A549 (cell line): ENCODE data around the gene ZBTB45. TPM values are rescaled to one million over a fixed set of nuclear protein-coding genes. Genes with fewer than 3 reads are reported as not detected.
A peak's percentile ranks its signal among the peaks of the same experiment; 100 is the strongest.

ENCODE experiments used
- ATOH8 ChIP-seq: fragments of 250-450 bp; sonication (Bioruptor Pico); IDR thresholded peaks from 2 replicates; pipeline ENCODE4 v1.5.0; 2020; ENCODE audit warnings: low read depth, mild to moderate bottlenecking, moderate library complexity
- BCL3 ChIP-seq: fragments of >200 bp; sonication (Bioruptor Twin); formaldehyde crosslinking; IDR thresholded peaks from 3 replicates; pipeline ENCODE4 v1.6.1; 2016
- BHLHE40 ChIP-seq: IDR thresholded peaks from 2 replicates; pipeline ENCODE4 v1.6.1; 2012; ENCODE audit warnings: low read depth, low read length, inconsistent platforms
- CBX8 ChIP-seq: fragments of 200-600 bp; sonication (generic); IDR thresholded peaks from 2 replicates; pipeline ENCODE4 v1.6.1; 2016
- CEBPB ChIP-seq, 2 experiments: fragments of >200 bp in 1 of 2; sonication (Bioruptor Twin) in 1 of 2; formaldehyde crosslinking in 1 of 2; IDR thresholded peaks; 2 replicates each; pipeline ENCODE4 v1.6.1; 2012 to 2016
- CHD4 ChIP-seq: fragments of 200-600 bp; sonication (generic); IDR thresholded peaks from 2 replicates; pipeline ENCODE4 v1.6.1; 2016; ENCODE audit warnings: antibody characterized with exemption, mild to moderate bottlenecking, borderline replicate concordance
- CTCF ChIP-seq: fragments of >200 bp; sonication (Bioruptor Twin); formaldehyde crosslinking; IDR thresholded peaks from 3 replicates; pipeline ENCODE4 v1.5.1; 2016
- E2F6 ChIP-seq: IDR thresholded peaks from 2 replicates; pipeline ENCODE4 v1.6.1; 2012; ENCODE audit warnings: low read depth, borderline replicate concordance
- EHF ChIP-seq: fragments of 250-450 bp; sonication (Bioruptor Pico); IDR thresholded peaks from 2 replicates; pipeline ENCODE4 v1.5.0; 2020; ENCODE audit warnings: mild to moderate bottlenecking
- EHMT2 ChIP-seq: fragments of 200-600 bp; sonication (generic); IDR thresholded peaks from 2 replicates; pipeline ENCODE4 v1.6.1; 2016; ENCODE audit warnings: antibody characterized with exemption, low read depth, mild to moderate bottlenecking, moderate library complexity
- ELK1 ChIP-seq: fragments of 150-350 bp; IDR thresholded peaks from 2 replicates; pipeline ENCODE4 v1.6.1; 2014; ENCODE audit warnings: low read depth, mild to moderate bottlenecking, low read length
- ESRRA ChIP-seq: fragments of 150-350 bp; IDR thresholded peaks from 2 replicates; pipeline ENCODE4 v1.6.1; 2014; ENCODE audit warnings: mild to moderate bottlenecking, low read length, borderline replicate concordance
- FOSL2 ChIP-seq, 2 experiments: fragments of 450-650 bp in 1 of 2; fragments of >200 bp in 1 of 2; sonication (Bioruptor Twin) in 1 of 2; formaldehyde crosslinking; IDR thresholded peaks; 2 replicates each; pipeline versions ENCODE4 v1.5.0 to v1.6.1; 2016 to 2020; ENCODE audit warnings: mild to moderate bottlenecking in 1 of 2, moderate library complexity in 1 of 2
- HDAC2 ChIP-seq: fragments of 200-600 bp; sonication (generic); IDR thresholded peaks from 2 replicates; pipeline ENCODE4 v1.6.1; 2016
- HES2 ChIP-seq: fragments of >200 bp; sonication (Bioruptor Twin); formaldehyde crosslinking; IDR thresholded peaks from 2 replicates; pipeline ENCODE4 v1.6.1; 2016
- HEYL ChIP-seq: fragments of 250-450 bp; sonication (Bioruptor Pico); IDR thresholded peaks from 2 replicates; pipeline ENCODE4 v1.8.0; 2021; ENCODE audit warnings: mild to moderate bottlenecking, moderate library complexity
- HMGXB4 ChIP-seq: fragments of 250-450 bp; sonication (Bioruptor Pico); IDR thresholded peaks from 2 replicates; pipeline ENCODE4 v1.5.0; 2021; ENCODE audit warnings: mild to moderate bottlenecking, moderate library complexity, borderline replicate concordance
- HOXA7 ChIP-seq: fragments of 250-450 bp; sonication (Bioruptor Pico); IDR thresholded peaks from 2 replicates; pipeline ENCODE4 v1.5.0; 2020; ENCODE audit warnings: mild to moderate bottlenecking, moderate library complexity
- HOXB13 ChIP-seq: fragments of 250-450 bp; sonication (Bioruptor Pico); IDR thresholded peaks from 2 replicates; pipeline ENCODE4 v1.5.0; 2020; ENCODE audit warnings: low read depth, mild to moderate bottlenecking, moderate library complexity
- HOXB5 ChIP-seq: fragments of 250-450 bp; sonication (Bioruptor Pico); IDR thresholded peaks from 2 replicates; pipeline ENCODE4 v1.5.0; 2020; ENCODE audit warnings: mild to moderate bottlenecking, moderate library complexity
- MAZ ChIP-seq: fragments of 150-350 bp; IDR thresholded peaks from 2 replicates; pipeline ENCODE4 v1.6.1; 2014; ENCODE audit warnings: antibody characterized with exemption, low read depth, low read length, borderline replicate concordance
- NFE2L2 ChIP-seq: fragments of 150-350 bp; conservative IDR thresholded peaks from 2 replicates; pipeline ENCODE4 v1.6.1; 2014; ENCODE audit warnings: low read length
- NPAS2 ChIP-seq: fragments of 250-450 bp; sonication (Bioruptor Pico); IDR thresholded peaks from 2 replicates; pipeline ENCODE4 v1.8.0; 2022; ENCODE audit warnings: mild to moderate bottlenecking, moderate library complexity, borderline replicate concordance
- PHF8 ChIP-seq: fragments of 200-600 bp; sonication (generic); IDR thresholded peaks from 2 replicates; pipeline ENCODE4 v1.6.1; 2016; ENCODE audit warnings: low read depth, mild to moderate bottlenecking, antibody characterized with exemption, moderate library complexity, borderline replicate concordance
- POLR2A ChIP-seq: IDR thresholded peaks from 2 replicates; pipeline ENCODE4 v1.6.1; 2012; ENCODE audit warnings: mild to moderate bottlenecking, low read length
- POLR2AphosphoS2 ChIP-seq: conservative IDR thresholded peaks from 2 replicates; pipeline ENCODE4 v1.6.1; 2012; ENCODE audit warnings: low read length, improper control_type of control experiment, inconsistent platforms
- RAD21 ChIP-seq, 2 experiments: fragments of >200 bp in 1 of 2; sonication (Bioruptor Twin) in 1 of 2; formaldehyde crosslinking in 1 of 2; IDR thresholded peaks in 1 of 2; conservative IDR thresholded peaks in 1 of 2; 2 replicates in 1 of 2; 3 replicates in 1 of 2; pipeline ENCODE4 v1.6.1; 2012 to 2018; ENCODE audit warnings: inconsistent platforms in 1 of 2
- RARB ChIP-seq: fragments of 250-450 bp; sonication (Bioruptor Pico); IDR thresholded peaks from 2 replicates; pipeline ENCODE4 v1.8.0; 2021; ENCODE audit warnings: mild to moderate bottlenecking, moderate library complexity
- RCOR1 ChIP-seq: fragments of 150-350 bp; IDR thresholded peaks from 2 replicates; pipeline ENCODE4 v1.6.1; 2014; ENCODE audit warnings: antibody characterized with exemption, low read length, low read depth
- RFX5 ChIP-seq: fragments of 450-650 bp; IDR thresholded peaks from 2 replicates; pipeline ENCODE4 v1.7.1; 2014; ENCODE audit warnings: antibody characterized with exemption, mild to moderate bottlenecking, moderate library complexity
- TP53 ChIP-seq: fragments of 250-450 bp; sonication (Bioruptor Pico); IDR thresholded peaks from 2 replicates; pipeline ENCODE4 v1.5.0; 2021; ENCODE audit warnings: mild to moderate bottlenecking, moderate library complexity
- ZC3H11A ChIP-seq: fragments of 450-650 bp; IDR thresholded peaks from 2 replicates; pipeline ENCODE4 v1.6.1; 2014; ENCODE audit warnings: antibody characterized with exemption, mild to moderate bottlenecking
- ZFP36 ChIP-seq: fragments of 450-650 bp; IDR thresholded peaks from 2 replicates; pipeline ENCODE4 v1.6.1; 2014; ENCODE audit warnings: borderline replicate concordance; ENCODE audit not compliant: partially characterized antibody
- polyA plus RNA-seq, 4 experiments: library from polyadenylated mRNA; depleted of rRNA in 3 of 4; stranded (reverse); fragments of >200 nt; fragmentation: RNase III in 1 of 4; extraction: RNeasy Plus Mini Kit Qiagen cat#74134 plus additional on column Dnase treatment in 1 of 4; gene quantifications; 2 replicates in 3 of 4; 3 replicates in 1 of 4; pipeline ENCODE4 v1.2.3, GENCODE V29; 2011 to 2017

The ZBTB45 gene
- polyA plus RNA-seq, 2 of the 4 experiments (the other 2 are of a cell fraction) = 6.4 to 13.4 TPM

GRCh38 chr19:58475714-58476497 is 43.7 kb downstream of the ZBTB45 start, which contains the start of gene ZNF446 (continued):
- TF ChIP-seq ESRRA (peak; percentile 70; the same call in 1 of the 2 replicates), ZC3H11A (no peak), ZFP36 (no peak), HOXB5 (CRISPR knock-in tag) (no peak), EHMT2 (no peak), POLR2A (peak; percentile 42; the same call in 1 of the 2 replicates), HOXB13 (CRISPR knock-in tag) (no peak), HOXA7 (no peak; the same call in 1 of the 2 replicates), RARB (CRISPR knock-in tag) (no peak), RFX5 (no peak; the same call in 1 of the 2 replicates), ELK1 (no peak), HEYL (CRISPR knock-in tag) (no peak), NFE2L2 (no peak), FOSL2 (IDR thresholded peaks at IDR 0.05) (no peak), FOSL2 (CRISPR knock-in tag; IDR thresholded peaks at IDR 0.05) (no peak; the same call in 1 of the 2 replicates), ATOH8 (CRISPR knock-in tag) (no peak), CHD4 (no peak), E2F6 (peak; percentile 45; the same call in 1 of the 2 replicates), HES2 (no peak), TP53 (no peak), BCL3 (peak; percentile 53; the same call in 1 of the 3 replicates), CTCF (no peak), RAD21 (conservative IDR thresholded peaks at IDR 0.05 in 1 of 2, IDR thresholded peaks at IDR 0.05 in 1 of 2) (peak in 1 of 2 experiments; percentile 12; a peak in 1 of 5 replicates), PHF8 (peak; percentile 69), RCOR1 (no peak), HDAC2 (no peak), CEBPB (IDR thresholded peaks at IDR 0.05) (no peak), NPAS2 (CRISPR knock-in tag) (no peak), BHLHE40 (no peak), EHF (no peak), MAZ (no peak), POLR2AphosphoS2 (peak; percentile 20; the same call in 1 of the 2 replicates), HMGXB4 (CRISPR knock-in tag) (no peak; the same call in 1 of the 2 replicates), CBX8 (no peak)
